HCT116 (cell line): ENCODE data around the gene FGFBP2. TPM values are rescaled to one million over a fixed set of nuclear protein-coding genes. Genes with fewer than 3 reads are reported as not detected.

Experiments used
- ATAC-seq: fragments of 200-7000 bp; cut with Tn5 transposase; 2 replicates; pipeline ENCODE4 v1.9.1; 2020; ENCODE audit warnings: mild to moderate bottlenecking, moderate library complexity
- BruUV-seq: library from RNA; stranded (reverse); fragments of 400-500 nt; replicated peaks from 2 replicates; lab custom pipeline; 2021; lab: Mats Ljungman, UMichigan
- CTCF ChIA-PET: fragments of 300-600 bp; sonication (Branson Sonifier 250); formaldehyde crosslinking; loops from one replicate; lab custom pipeline; 2021; ENCODE audit warnings: antibody characterized with exemption; lab: Charles Lee
- POLR2A ChIA-PET: fragments of 300-600, 350-600 bp; sonication (Branson Sonifier 250); formaldehyde crosslinking; loops from one replicate; lab custom pipeline; 2021; ENCODE audit warnings: antibody characterized with exemption; lab: Charles Lee
- RAD21 ChIA-PET, 2 experiments: fragments of 300-600 bp; sonication (Branson Sonifier 250); formaldehyde crosslinking; loops; one replicate each; lab custom pipeline; 2023; ENCODE audit warnings: low total read pairs in 2 of 2; ENCODE audit not compliant: uncharacterized antibody in 2 of 2, unreplicated experiment in 2 of 2, low non-redundant PET in 1 of 2; lab: Charles Lee
- DNase-seq: peaks from one replicate; pipeline ENCODE4 v3.0.0-alpha.2; 2010; ENCODE audit warnings: low read depth, low spot score
- H2AFZ ChIP-seq: fragments of 200-600 bp; shearing (Covaris generic), sonication (generic); 2 replicates; pipeline ENCODE4 v1.6.1; 2017; ENCODE audit warnings: low read depth, mixed run types, mixed read lengths, antibody characterized with exemption, low read length; ENCODE audit not compliant: poor library complexity, severe bottlenecking
- H3K27ac ChIP-seq: 2 replicates; pipeline ENCODE4 v1.5.1; 2012; ENCODE audit warnings: low read depth, low read length
- H3K27me3 ChIP-seq: fragments of 200-600 bp; sonication (generic); 2 replicates; pipeline ENCODE4 v1.6.1; 2016; ENCODE audit warnings: mixed run types, low read length, mixed read lengths; ENCODE audit not compliant: insufficient read depth
- H3K36me3 ChIP-seq, 2 experiments: fragments of 200-500 bp in 1 of 2; fragments of 200-600 bp in 1 of 2; sonication (Bioruptor generic) in 1 of 2; sonication (generic) in 1 of 2; 2 replicates each; pipeline versions ENCODE4 v1.5.1 to v1.6.1; 2014 to 2016; ENCODE audit warnings: low read length in 2 of 2, inconsistent platforms in 1 of 2, mixed read lengths in 1 of 2, mixed run types in 1 of 2; ENCODE audit not compliant: insufficient read depth in 2 of 2, control insufficient read depth in 1 of 2
- H3K4me1 ChIP-seq, 2 experiments: fragments of 200-600 bp in 1 of 2; sonication (generic) in 1 of 2; 2 replicates each; pipeline versions ENCODE4 v1.5.1 to v1.6.1; 2012 to 2017; ENCODE audit warnings: low read length in 2 of 2, inconsistent platforms in 1 of 2, mild to moderate bottlenecking in 1 of 2, mixed read lengths in 1 of 2, mixed run types in 1 of 2, moderate library complexity in 1 of 2; ENCODE audit not compliant: insufficient read depth in 2 of 2, control insufficient read depth in 1 of 2
- H3K4me2 ChIP-seq: fragments of 200-600 bp; sonication (generic); 2 replicates; pipeline ENCODE4 v1.6.1; 2017; ENCODE audit warnings: mixed run types, low read length, mixed read lengths
- H3K4me3 ChIP-seq, 2 experiments: fragments of 200-600 bp in 1 of 2; sonication (generic) in 1 of 2; replicated peaks in 1 of 2; 2 replicates each; pipeline ENCODE4 v1.5.1; 2011 to 2016; ENCODE audit warnings: low read length in 2 of 2, control low read depth in 1 of 2, low read depth in 1 of 2, mild to moderate bottlenecking in 1 of 2, mixed read lengths in 1 of 2, mixed run types in 1 of 2
- H3K79me2 ChIP-seq: fragments of 200-600 bp; sonication (generic); 2 replicates; pipeline ENCODE4 v1.6.1; 2017; ENCODE audit warnings: mild to moderate bottlenecking, mixed run types, low read length, moderate library complexity, mixed read lengths; ENCODE audit not compliant: insufficient read depth
- H3K9ac ChIP-seq: fragments of 200-600 bp; sonication (generic); 2 replicates; pipeline ENCODE4 v1.6.1; 2016; ENCODE audit warnings: low read length, mixed read lengths
- H3K9me2 ChIP-seq: fragments of 200-600 bp; sonication (generic), shearing (Covaris generic); 2 replicates; pipeline ENCODE4 v1.6.1; 2017; ENCODE audit warnings: mixed run types, mild to moderate bottlenecking, moderate library complexity; ENCODE audit not compliant: insufficient read depth
- H3K9me3 ChIP-seq, 2 experiments: fragments of 200-500 bp in 1 of 2; fragments of 200-600 bp in 1 of 2; sonication (Bioruptor generic) in 1 of 2; sonication (generic) in 1 of 2; 2 replicates each; pipeline ENCODE4 v1.6.1; 2014 to 2017; ENCODE audit warnings: low read length in 2 of 2, mixed read lengths in 2 of 2, inconsistent platforms in 1 of 2, low read depth in 1 of 2, mild to moderate bottlenecking in 1 of 2, mixed run types in 1 of 2, moderate library complexity in 1 of 2; ENCODE audit not compliant: control insufficient read depth in 1 of 2, insufficient read depth in 1 of 2
- H4K20me1 ChIP-seq: fragments of 200-600 bp; sonication (generic), shearing (Covaris generic); 2 replicates; pipeline ENCODE4 v1.6.1; 2017; ENCODE audit warnings: mixed run types, mild to moderate bottlenecking, moderate library complexity; ENCODE audit not compliant: insufficient read depth
- ATF3 ChIP-seq: IDR thresholded peaks from 2 replicates; pipeline ENCODE4 v1.6.1; 2012
- CBX3 ChIP-seq: IDR thresholded peaks from 2 replicates; pipeline ENCODE4 v1.6.1; 2012; ENCODE audit warnings: low read depth
- EGR1 ChIP-seq: IDR thresholded peaks from 2 replicates; pipeline ENCODE4 v1.6.1; 2012; ENCODE audit warnings: low read depth
- EZH2 ChIP-seq: fragments of 200-600 bp; sonication (generic); IDR thresholded peaks from 2 replicates; pipeline ENCODE4 v1.6.1; 2017; ENCODE audit warnings: antibody characterized with exemption, mixed run types
- EZH2phosphoT487 ChIP-seq: fragments of 200-600 bp; IDR thresholded peaks from 2 replicates; pipeline ENCODE4 v1.6.1; 2018; ENCODE audit warnings: antibody characterized with exemption, borderline replicate concordance
- FOSL1 ChIP-seq: IDR thresholded peaks from 2 replicates; pipeline ENCODE4 v1.6.1; 2012; ENCODE audit warnings: low read depth
- MAX ChIP-seq: IDR thresholded peaks from 2 replicates; pipeline ENCODE4 v1.6.1; 2012
- POLR2AphosphoS5 ChIP-seq: IDR thresholded peaks from 2 replicates; pipeline ENCODE4 v1.6.1; 2011; ENCODE audit warnings: mild to moderate bottlenecking, low read depth, low read length, moderate library complexity
- TCF7L2 ChIP-seq: IDR thresholded peaks from 2 replicates; pipeline ENCODE4 v1.7.0; 2011; ENCODE audit warnings: borderline replicate concordance, inconsistent platforms; ENCODE audit not compliant: insufficient read depth, insufficient read length; ENCODE audit errors: extremely low read depth
- YY1 ChIP-seq: IDR thresholded peaks from 2 replicates; pipeline ENCODE4 v1.6.1; 2011; ENCODE audit warnings: low read length, low read depth, moderate library complexity, mild to moderate bottlenecking; ENCODE audit not compliant: insufficient replicate concordance; ENCODE audit errors: extremely low read depth
- ZNF274 ChIP-seq: fragments of 200-500 bp; sonication (Bioruptor generic); IDR thresholded peaks from 2 replicates; pipeline ENCODE4 v1.6.1; 2014; ENCODE audit warnings: mild to moderate bottlenecking, low read depth, low read length, inconsistent platforms
- intact Hi-C: fragments of 100-400 bp; cut with micrococcal nuclease; formaldehyde crosslinking; loops from 2 replicates; pipeline ENCODE4 v1.10.0; 2022
- total RNA-seq: library from RNA; stranded (reverse); gene quantifications from one replicate; pipeline ENCODE4 v1.2.1, GENCODE V29; 2021; ENCODE audit not compliant: unreplicated experiment
- TF ChIP-seq, protein P1 (sequence below), 3 experiments: fragments of 200-600 bp in 1 of 3; sonication (generic) in 1 of 3; IDR thresholded peaks in 2 of 3; conservative IDR thresholded peaks in 1 of 3; 2 replicates each; pipeline ENCODE4 v1.5.1; 2012 to 2017; ENCODE audit warnings: low read depth in 2 of 3, low read length in 2 of 3, antibody characterized with exemption in 1 of 3, borderline replicate concordance in 1 of 3, control low read depth in 1 of 3, mild to moderate bottlenecking in 1 of 3, mixed read lengths in 1 of 3, mixed run types in 1 of 3, moderate library complexity in 1 of 3; ENCODE audit not compliant: insufficient read depth in 1 of 3
- TF ChIP-seq, protein P2 (sequence below): IDR thresholded peaks from 2 replicates; pipeline ENCODE4 v1.6.1; 2012; ENCODE audit warnings: low read depth

FGFBP2 gene
- total RNA-seq, 1 experiment from 2014 or later: not detected

GRCh38 chr4:15931451-15932210 is 31.3 kb downstream of the FGFBP2 start:
- Histone ChIP-seq H3K4me3 (no peak overlapping the region), H2AFZ (no peak overlapping the region), H3K27ac (no peak overlapping the region), H4K20me1 (no peaks in the 10 kb centered on the region), H3K9me3 (no peaks in the 10 kb centered on the region), H3K4me2 (no peak overlapping the region), H3K4me1 (peaks cover 0 to 3% of the 10 kb centered on the region in 2 experiments; a peak in 1 of 4 replicates), H3K79me2 (no peaks in the 10 kb centered on the region), H3K9me2 (no peaks in the 10 kb centered on the region), H3K9ac (no peak overlapping the region), H3K36me3 (no peaks in the 10 kb centered on the region), H3K27me3 (no peaks in the 10 kb centered on the region)
- POLR2A ChIA-PET: no interaction called here
- intact Hi-C loops: no loop called here
- BruUV-seq: no TSS peak
- ATAC-seq (no peak), DNase-seq (no peak)
- no peak for TF ChIP-seq EZH2phosphoT487
- TF ChIP-seq ZNF274: no peak
- CTCF ChIA-PET: no interaction called here
- RAD21 ChIA-PET: no interaction called here

GRCh38 chr4:15930314-15930713 is 32.7 kb downstream of the FGFBP2 start:
- POLR2A ChIA-PET: no interaction called here
- CTCF ChIA-PET: no interaction called here
- no peak overlapping the region for H2AFZ ChIP-seq
- no peak overlapping the region for H3K4me2 ChIP-seq
- H3K4me1 ChIP-seq: no peaks in the 10 kb centered on the region
- no peak for DNase-seq
- no peaks in the 10 kb centered on the region for H3K9me2 ChIP-seq
- RAD21 ChIA-PET: no interaction called here
- BruUV-seq: no TSS peak
- no peaks in the 10 kb centered on the region for H3K36me3 ChIP-seq
- H4K20me1 ChIP-seq: no peaks in the 10 kb centered on the region
- no peak for ATAC-seq
- no peaks in the 10 kb centered on the region for H3K79me2 ChIP-seq
- H3K27ac ChIP-seq: no peak overlapping the region
- H3K27me3 ChIP-seq: no peaks in the 10 kb centered on the region
- intact Hi-C loops: no loop called here
- H3K4me3 ChIP-seq: no peak overlapping the region
- no peak overlapping the region for H3K9ac ChIP-seq
- H3K9me3 ChIP-seq: no peaks in the 10 kb centered on the region
- no peak for TF ChIP-seq CBX3
- TF ChIP-seq, protein P1, sequence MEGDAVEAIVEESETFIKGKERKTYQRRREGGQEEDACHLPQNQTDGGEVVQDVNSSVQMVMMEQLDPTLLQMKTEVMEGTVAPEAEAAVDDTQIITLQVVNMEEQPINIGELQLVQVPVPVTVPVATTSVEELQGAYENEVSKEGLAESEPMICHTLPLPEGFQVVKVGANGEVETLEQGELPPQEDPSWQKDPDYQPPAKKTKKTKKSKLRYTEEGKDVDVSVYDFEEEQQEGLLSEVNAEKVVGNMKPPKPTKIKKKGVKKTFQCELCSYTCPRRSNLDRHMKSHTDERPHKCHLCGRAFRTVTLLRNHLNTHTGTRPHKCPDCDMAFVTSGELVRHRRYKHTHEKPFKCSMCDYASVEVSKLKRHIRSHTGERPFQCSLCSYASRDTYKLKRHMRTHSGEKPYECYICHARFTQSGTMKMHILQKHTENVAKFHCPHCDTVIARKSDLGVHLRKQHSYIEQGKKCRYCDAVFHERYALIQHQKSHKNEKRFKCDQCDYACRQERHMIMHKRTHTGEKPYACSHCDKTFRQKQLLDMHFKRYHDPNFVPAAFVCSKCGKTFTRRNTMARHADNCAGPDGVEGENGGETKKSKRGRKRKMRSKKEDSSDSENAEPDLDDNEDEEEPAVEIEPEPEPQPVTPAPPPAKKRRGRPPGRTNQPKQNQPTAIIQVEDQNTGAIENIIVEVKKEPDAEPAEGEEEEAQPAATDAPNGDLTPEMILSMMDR (IDR thresholded peaks at IDR 0.05 in 2 of 3, conservative IDR thresholded peaks at IDR 0.05 in 1 of 3; ENCODE audit: borderline replicate concordance in 1 of 3, insufficient read depth in 1 of 3, low read depth in 2 of 3, low read length in 2 of 3): no peak
- no peak for TF ChIP-seq MAX
- no peak for TF ChIP-seq POLR2AphosphoS5
- no peak for TF ChIP-seq EGR1
- no peak for TF ChIP-seq YY1
- TF ChIP-seq ZNF274: no peak
- TF ChIP-seq, protein P2, sequence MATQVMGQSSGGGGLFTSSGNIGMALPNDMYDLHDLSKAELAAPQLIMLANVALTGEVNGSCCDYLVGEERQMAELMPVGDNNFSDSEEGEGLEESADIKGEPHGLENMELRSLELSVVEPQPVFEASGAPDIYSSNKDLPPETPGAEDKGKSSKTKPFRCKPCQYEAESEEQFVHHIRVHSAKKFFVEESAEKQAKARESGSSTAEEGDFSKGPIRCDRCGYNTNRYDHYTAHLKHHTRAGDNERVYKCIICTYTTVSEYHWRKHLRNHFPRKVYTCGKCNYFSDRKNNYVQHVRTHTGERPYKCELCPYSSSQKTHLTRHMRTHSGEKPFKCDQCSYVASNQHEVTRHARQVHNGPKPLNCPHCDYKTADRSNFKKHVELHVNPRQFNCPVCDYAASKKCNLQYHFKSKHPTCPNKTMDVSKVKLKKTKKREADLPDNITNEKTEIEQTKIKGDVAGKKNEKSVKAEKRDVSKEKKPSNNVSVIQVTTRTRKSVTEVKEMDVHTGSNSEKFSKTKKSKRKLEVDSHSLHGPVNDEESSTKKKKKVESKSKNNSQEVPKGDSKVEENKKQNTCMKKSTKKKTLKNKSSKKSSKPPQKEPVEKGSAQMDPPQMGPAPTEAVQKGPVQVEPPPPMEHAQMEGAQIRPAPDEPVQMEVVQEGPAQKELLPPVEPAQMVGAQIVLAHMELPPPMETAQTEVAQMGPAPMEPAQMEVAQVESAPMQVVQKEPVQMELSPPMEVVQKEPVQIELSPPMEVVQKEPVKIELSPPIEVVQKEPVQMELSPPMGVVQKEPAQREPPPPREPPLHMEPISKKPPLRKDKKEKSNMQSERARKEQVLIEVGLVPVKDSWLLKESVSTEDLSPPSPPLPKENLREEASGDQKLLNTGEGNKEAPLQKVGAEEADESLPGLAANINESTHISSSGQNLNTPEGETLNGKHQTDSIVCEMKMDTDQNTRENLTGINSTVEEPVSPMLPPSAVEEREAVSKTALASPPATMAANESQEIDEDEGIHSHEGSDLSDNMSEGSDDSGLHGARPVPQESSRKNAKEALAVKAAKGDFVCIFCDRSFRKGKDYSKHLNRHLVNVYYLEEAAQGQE: no peak
- TF ChIP-seq TCF7L2: no peak
- no peak for TF ChIP-seq EZH2
- no peak for TF ChIP-seq ATF3
- TF ChIP-seq FOSL1: no peak
- no peak for TF ChIP-seq EZH2phosphoT487
